ENCODE data around the gene SCUBE3. TPM values are rescaled to one million over a fixed set of nuclear protein-coding genes. Genes with fewer than 3 reads are reported as not detected.

The SCUBE3 gene
- total and polyA plus RNA-seq, 2 of the 4 experiments (the other 2 are of a cell fraction), result 19.9 to 45.5 TPM

- Histone ChIP-seq H4K20me1 (ENCODE audit: insufficient read depth, low read length) (no peaks in the 10 kb centered on the region), H2AFZ (replicated peaks; ENCODE audit: low read length, poor library complexity) (no peak overlapping the region), H3K4me1 (ENCODE audit: control insufficient read depth, insufficient read depth, low read length) (peaks cover 4% of the 10 kb centered on the region; the same call in 1 of the 2 replicates), H3K23ac (ENCODE audit: low read depth, low read length) (no peak overlapping the region), H3K9ac (ENCODE audit: low read depth, low read length) (no peak overlapping the region), H3K27ac (ENCODE audit: insufficient read depth, low read length) (no peak overlapping the region), H3K36me3 (ENCODE audit: control insufficient read depth, insufficient read depth, low read length) (peaks cover 52% of the 10 kb centered on the region), H3K14ac (replicated peaks; ENCODE audit: low read depth, low read length) (no peak overlapping the region), H3K79me1 (ENCODE audit: low read depth in 1 of 2, low read length in 2 of 2) (no peaks in the 10 kb centered on the region), H2AK5ac (ENCODE audit: low read depth, low read length) (no peak overlapping the region), H3K27me3 (ENCODE audit: control insufficient read depth, insufficient read depth, low read length) (no peaks in the 10 kb centered on the region), H3K9me1 (ENCODE audit: insufficient read depth, low read length) (peaks cover 4% of the 10 kb centered on the region; the same call in 1 of the 2 replicates), H2BK15ac (ENCODE audit: low read depth, low read length) (no peak overlapping the region), H2BK120ac (ENCODE audit: low read depth, low read length) (no peak overlapping the region), H2BK20ac (ENCODE audit: low read depth, low read length) (no peak overlapping the region), H3K9me3 (ENCODE audit: control insufficient read depth, insufficient read depth, low read length) (no peaks in the 10 kb centered on the region), H4K91ac (ENCODE audit: insufficient read depth, low read depth, low read length) (no peak overlapping the region), H4K8ac (ENCODE audit: low read depth in 2 of 2, low read length in 2 of 2) (no peak overlapping the region), H3K4me2 (ENCODE audit: low read depth, low read length) (no peak overlapping the region), H4K5ac (ENCODE audit: low read depth, low read length) (no peak overlapping the region), H2AK9ac (replicated peaks; ENCODE audit: low read depth, low read length, poor library complexity) (no peak overlapping the region), H3K4ac (ENCODE audit: low read depth, low read length) (no peak overlapping the region), H3K56ac (ENCODE audit: extremely low read depth, insufficient read depth, low read length) (no peak overlapping the region), H3K18ac (ENCODE audit: low read depth, low read length) (no peak overlapping the region), H2BK5ac (ENCODE audit: low read depth, low read length, poor library complexity, severe bottlenecking) (no peak overlapping the region), H3K4me3 (ENCODE audit: insufficient read depth, low read depth, low read length) (no peak overlapping the region)
- dilution Hi-C loops (cut with HindIII; ENCODE audit: low sequenced_read_pairs, unreplicated experiment), result no loop called here
- ChIA-PET CTCF (interaction anchor here (0.7 kb wide), 1 partner anchor 155 kb away, joined by 4 read pairs; no protein-coding TSS in a partner anchor), POLR2A (ENCODE audit: unreplicated experiment) (no interaction called here)
- TF ChIP-seq FOS (IDR thresholded peaks at IDR 0.05; ENCODE audit: low read depth, low read length), result no peak
- TF ChIP-seq RAD21 (IDR thresholded peaks at IDR 0.05; ENCODE audit: low read length), result no peak
- no peak for TF ChIP-seq RFX5 (IDR thresholded peaks at IDR 0.05; ENCODE audit: low read depth, low read length)
- DNase-seq (no peak), ATAC-seq (ENCODE audit: low read depth) (no peak)
- intact Hi-C loops (cut with micrococcal nuclease), result loop anchor here (5.0 kb wide), 2 partner anchors 157 to 172 kb away; partner anchors contain the start of genes FANCE and RPL10A
- WGBS, 2 experiments (ENCODE audit: extremely low coverage in 2 of 2, insufficient read length in 1 of 2), result 75% methylated on average over 2 of the region's 2 CpGs; no CpG with 5 or more reads in 1 of the 2 experiments
- in situ Hi-C loops (cut with MboI; ENCODE audit: low sequenced_read_pairs), result no loop called here
- no TSS peak for BruUV-seq (replicated peaks)
Measured at GRCh38 chr6:35295036-35295435, 81.3 kb downstream of the SCUBE3 start.

Data from IMR-90 (cell line).